K562 (cell line): ENCODE measurements around the gene CAMK2D. TPM values are rescaled to one million over a fixed set of nuclear protein-coding genes. Genes with fewer than 3 reads are reported as not detected.

Experiments
- ATAC-seq: fragments of 200-7000 bp; cut with Tn5 transposase; 3 replicates; pipeline ENCODE4 v1.9.1; 2020; ENCODE audit warnings: moderate library complexity
- BruUV-seq: library from RNA; stranded (reverse); fragments of 400-500 nt; replicated peaks from 2 replicates; lab custom pipeline; 2021; lab: Mats Ljungman, UMichigan
- CTCF ChIA-PET: fragments of 300-600 bp; formaldehyde crosslinking; extraction: SDS; loops from one replicate; lab custom pipeline; 2021; ENCODE audit warnings: low intra/inter-chr PET ratio; lab: Yijun Ruan, JAX
- POLR2A ChIA-PET: fragments of 300-600, 350-650 bp; sonication (Branson Sonifier 250); formaldehyde crosslinking; extraction: SDS; loops from one replicate; lab custom pipeline; 2021; ENCODE audit warnings: antibody characterized with exemption, inconsistent platforms; lab: Yijun Ruan, JAX
- DNase-seq, 4 experiments: peaks; one replicate each; pipeline versions ENCODE4 v3.0.0 to v3.0.0-alpha.2; 2011 to 2018; ENCODE audit warnings: low spot score in 3 of 4, mixed read lengths in 3 of 4; ENCODE audit errors: extremely low read depth in 1 of 4
- FAIRE-seq: peaks from 2 replicates; lab custom pipeline; 2011; peaks lifted over from hg19 to GRCh38; lab: Jason Lieb, UNC
- H2AFZ ChIP-seq: 2 replicates; pipeline ENCODE4 v1.6.0; 2011; ENCODE audit warnings: low read depth, low read length, control low read depth, inconsistent platforms
- H3K27ac ChIP-seq: fragments of 200-600 bp; 3 replicates; pipeline ENCODE4 v1.8.0; 2011; ENCODE audit warnings: low read depth, mild to moderate bottlenecking, control low read depth, inconsistent platforms, low read length, moderate library complexity, mixed read lengths; ENCODE audit errors: extremely low read depth
- H3K27me3 ChIP-seq, 2 experiments: fragments of 300-600 bp in 1 of 2; 2 replicates in 1 of 2; 3 replicates in 1 of 2; pipeline versions ENCODE4 v1.6.0 to v1.8.0; 2011; ENCODE audit warnings: inconsistent platforms in 2 of 2, low read length in 2 of 2, mild to moderate bottlenecking in 1 of 2, mixed read lengths in 1 of 2, moderate library complexity in 1 of 2; ENCODE audit not compliant: control insufficient read depth in 2 of 2, insufficient read depth in 2 of 2
- H3K36me3 ChIP-seq: fragments of 300-600 bp; 3 replicates; pipeline ENCODE4 v1.8.0; 2011; ENCODE audit warnings: mild to moderate bottlenecking, low read length, inconsistent platforms; ENCODE audit not compliant: control insufficient read depth, insufficient read depth
- H3K4me1 ChIP-seq, 2 experiments: fragments of 200-600 bp in 1 of 2; replicated peaks in 1 of 2; 2 replicates in 1 of 2; 3 replicates in 1 of 2; pipeline versions ENCODE4 v1.5.1 to v1.8.0; 2011; ENCODE audit warnings: inconsistent platforms in 2 of 2, low read length in 2 of 2, mild to moderate bottlenecking in 1 of 2, mixed read lengths in 1 of 2, moderate library complexity in 1 of 2; ENCODE audit not compliant: control insufficient read depth in 2 of 2, insufficient read depth in 2 of 2
- H3K4me2 ChIP-seq: 2 replicates; pipeline ENCODE4 v1.6.1; 2011; ENCODE audit warnings: low read length, control low read depth, inconsistent platforms, mixed read lengths; ENCODE audit not compliant: insufficient read depth
- H3K4me3 ChIP-seq: fragments of 200-600 bp; sonication (generic), shearing (Covaris generic); 2 replicates; pipeline ENCODE4 v1.5.1; 2016; ENCODE audit warnings: control low read depth, inconsistent platforms
- H3K79me2 ChIP-seq: fragments of 200-600 bp; 3 replicates; pipeline ENCODE4 v1.8.0; 2011; ENCODE audit warnings: low read length, inconsistent platforms; ENCODE audit not compliant: control insufficient read depth, insufficient read depth
- H3K9ac ChIP-seq, 2 experiments: 2 replicates each; pipeline versions ENCODE4 v1.6.0 to v1.6.1; 2011; ENCODE audit warnings: low read depth in 2 of 2, low read length in 2 of 2, control low read depth in 1 of 2, inconsistent platforms in 1 of 2, mild to moderate bottlenecking in 1 of 2, mixed read lengths in 1 of 2; ENCODE audit not compliant: insufficient read depth in 1 of 2
- H3K9me1 ChIP-seq: one replicate; pipeline ENCODE4 v1.6.0; 2011; ENCODE audit warnings: inconsistent platforms, mild to moderate bottlenecking, low read length, moderate library complexity; ENCODE audit not compliant: control insufficient read depth, insufficient read depth
- H3K9me3 ChIP-seq: replicated peaks from 2 replicates; pipeline ENCODE4 v1.5.1; 2011; ENCODE audit warnings: low read depth, low read length, inconsistent platforms; ENCODE audit not compliant: control insufficient read depth, insufficient read depth
- H4K20me1 ChIP-seq: replicated peaks from 2 replicates; pipeline ENCODE4 v1.6.1; 2011; ENCODE audit warnings: low read length, inconsistent platforms, mixed read lengths; ENCODE audit not compliant: control insufficient read depth, insufficient read depth
- KDM1A ChIP-seq, 2 experiments: fragments of 450-650 bp; IDR thresholded peaks; 2 replicates each; pipeline ENCODE4 v1.6.1; 2016; ENCODE audit warnings: mild to moderate bottlenecking in 2 of 2
- KLF13 ChIP-seq: fragments of 450-650 bp; IDR thresholded peaks from 2 replicates; pipeline ENCODE4 v1.6.1; 2016; ENCODE audit warnings: missing genetic modification characterization, low read depth, mild to moderate bottlenecking, missing compliant biosample characterization, moderate library complexity, borderline replicate concordance
- MYC ChIP-seq, 2 experiments: fragments of 250-450 bp in 1 of 2; sonication (Bioruptor Pico) in 1 of 2; IDR thresholded peaks; 2 replicates each; pipeline versions ENCODE4 v1.5.1 to v1.6.1; 2012 to 2021; ENCODE audit warnings: low read depth in 2 of 2, borderline replicate concordance in 1 of 2, improper control_type of control experiment in 1 of 2, low read length in 1 of 2, mild to moderate bottlenecking in 1 of 2, moderate library complexity in 1 of 2
- NFIX ChIP-seq: fragments of 250-450 bp; sonication (Bioruptor Pico); IDR thresholded peaks from 2 replicates; pipeline ENCODE4 v1.4.0; 2020; ENCODE audit warnings: low read depth, mild to moderate bottlenecking, moderate library complexity
- NFRKB ChIP-seq: fragments of 450-650 bp; IDR thresholded peaks from 2 replicates; pipeline ENCODE4 v1.6.1; 2016; ENCODE audit warnings: low read depth
- RBBP5 ChIP-seq: fragments of 200-600 bp; sonication (generic); IDR thresholded peaks from 2 replicates; pipeline ENCODE4 v1.6.1; 2012; ENCODE audit warnings: borderline replicate concordance, mild to moderate bottlenecking, low read length, control low read depth, inconsistent platforms; ENCODE audit not compliant: insufficient read depth, poor library complexity, severe bottlenecking
- RUNX1 ChIP-seq: sonication (generic); IDR thresholded peaks from 2 replicates; pipeline ENCODE4 v1.6.1; 2016; ENCODE audit warnings: antibody characterized with exemption, low read depth
- TCFL5 ChIP-seq: fragments of 250-450 bp; sonication (Bioruptor Pico); conservative IDR thresholded peaks from 2 replicates; pipeline ENCODE4 v1.6.1; 2021; ENCODE audit warnings: mild to moderate bottlenecking, moderate library complexity, matching md5 sums
- THRB ChIP-seq: fragments of 450-650 bp; formaldehyde crosslinking; conservative IDR thresholded peaks from 2 replicates; pipeline ENCODE4 v1.4.0; 2022; ENCODE audit warnings: mild to moderate bottlenecking, missing genetic modification characterization
- TSC22D4 ChIP-seq: fragments of 450-650 bp; IDR thresholded peaks from 2 replicates; pipeline ENCODE4 v1.6.1; 2016; ENCODE audit warnings: missing genetic modification characterization, missing biosample characterization, control low read depth
- ZNF282 ChIP-seq: sonication (generic); formaldehyde crosslinking; IDR thresholded peaks from 2 replicates; pipeline ENCODE4 v1.8.1; 2023; ENCODE audit warnings: missing genetic modification reagents
- ZNF561 ChIP-seq: fragments of 450-650 bp; formaldehyde crosslinking; conservative IDR thresholded peaks from 2 replicates; pipeline ENCODE4 v1.4.0; 2020; ENCODE audit warnings: mild to moderate bottlenecking, moderate library complexity
- WGBS: fragments of 100-300 bp; shearing (Covaris generic); methylation state at CpG from one replicate; pipeline ENCODE4 v1.1.6; 2016; ENCODE audit warnings: low coverage, mixed read lengths; ENCODE audit not compliant: insufficient coverage; ENCODE audit errors: missing lambda C conversion rate; 5-methylcytosine and 5-hydroxymethylcytosine counted together
- in situ Hi-C: fragments of 300-500 bp; cut with MboI; formaldehyde crosslinking; loops from 4 replicates; pipeline ENCODE4 v1.15.0; 2018; ENCODE audit warnings: inconsistent platforms, mixed read lengths
- intact Hi-C: fragments of 100-400 bp; cut with micrococcal nuclease; formaldehyde crosslinking; loops from 2 replicates; pipeline ENCODE4 v1.14.2; 2022
- polyA plus RNA-seq, 8 experiments: library from polyadenylated mRNA; depleted of rRNA in 4 of 8; stranded (reverse) in 5 of 8; unstranded in 3 of 8; fragments of >200 nt; fragmentation: Nextera tagmentation in 2 of 8; fragmentation: Illumina TruSeq in 1 of 8; extraction: Ambion mirVana in 2 of 8; extraction: Trizol in 1 of 8; gene quantifications; 2 replicates each; pipeline versions ENCODE4 v1.2.1 to v1.2.3, GENCODE V29; 2011 to 2014; ENCODE audit warnings: inconsistent platforms in 1 of 8, missing spikeins in 1 of 8
- total RNA-seq, 7 experiments: library from RNA; depleted of rRNA in 6 of 7; stranded (reverse); fragments of >200 nt in 6 of 7; fragmentation: Illumina TruSeq in 2 of 7; extraction: Trizol in 2 of 7; gene quantifications; 2 replicates each; pipeline versions ENCODE4 v1.2.1 to v1.2.3, GENCODE V29; 2011 to 2021; ENCODE audit warnings: low replicate concordance in 1 of 7
- TF ChIP-seq, protein P1 (sequence below), 2 experiments: fragments of 450-650 bp; IDR thresholded peaks; 2 replicates each; pipeline ENCODE4 v1.6.1; 2018; ENCODE audit warnings: mild to moderate bottlenecking in 2 of 2, low read depth in 1 of 2; ENCODE audit not compliant: partially characterized antibody in 2 of 2
- TF ChIP-seq, protein P2 (sequence below): IDR thresholded peaks from 3 replicates; pipeline ENCODE4 v1.6.1; 2011; ENCODE audit warnings: borderline replicate concordance, mild to moderate bottlenecking, moderate library complexity; ENCODE audit not compliant: insufficient read length; ENCODE audit errors: extremely low read depth

CAMK2D gene
- total and polyA plus RNA-seq, 9 of the 15 experiments (the other 6 are each of a cell fraction or from before 2014, with no cell fraction given): 0.01 to 0.33 (median 0.04) TPM; not detected in 2

DNA sequence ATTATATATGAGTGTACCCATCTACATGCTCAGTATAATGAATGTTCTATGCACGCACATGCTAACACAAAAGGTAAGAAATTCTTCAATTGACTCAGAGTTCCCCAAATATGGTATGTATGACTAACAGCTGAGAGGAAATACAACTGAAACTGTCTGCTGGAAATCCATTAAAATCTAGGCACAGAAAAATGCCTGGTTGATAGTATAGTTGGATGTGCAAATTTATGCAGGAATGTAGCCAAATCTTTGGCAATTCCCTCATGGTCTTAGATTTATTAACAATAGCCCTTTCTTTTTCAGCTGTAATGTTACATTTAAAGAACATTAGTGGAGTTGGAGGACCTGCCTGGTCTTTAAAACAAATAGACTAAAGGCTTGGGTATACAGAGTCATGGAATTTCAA, 5.5 kb downstream of the CAMK2D start:
- Histone ChIP-seq H3K9me1 (no peaks in the 10 kb centered on the region), H3K4me2 (no peak overlapping the region), H4K20me1 (no peaks in the 10 kb centered on the region), H3K27me3 (no peaks in the 10 kb centered on the region), H3K79me2 (no peaks in the 10 kb centered on the region), H3K9ac (no peak overlapping the region), H3K36me3 (no peaks in the 10 kb centered on the region), H3K9me3 (no peaks in the 10 kb centered on the region), H3K4me1 (no peaks in the 10 kb centered on the region; a peak in 1 of 5 replicates), H2AFZ (no peak overlapping the region), H3K27ac (no peak overlapping the region), H3K4me3 (no peak overlapping the region)
- in situ Hi-C loops: no loop called here
- no peak for ATAC-seq
- no peak for FAIRE-seq
- ChIA-PET CTCF (no interaction called here), POLR2A (no interaction called here)
- no TSS peak for BruUV-seq
- 5% methylated on average over 1 of the region's 1 CpG for WGBS
- DNase-seq: no peak
- intact Hi-C loops: no loop called here
- TF ChIP-seq, protein P1, sequence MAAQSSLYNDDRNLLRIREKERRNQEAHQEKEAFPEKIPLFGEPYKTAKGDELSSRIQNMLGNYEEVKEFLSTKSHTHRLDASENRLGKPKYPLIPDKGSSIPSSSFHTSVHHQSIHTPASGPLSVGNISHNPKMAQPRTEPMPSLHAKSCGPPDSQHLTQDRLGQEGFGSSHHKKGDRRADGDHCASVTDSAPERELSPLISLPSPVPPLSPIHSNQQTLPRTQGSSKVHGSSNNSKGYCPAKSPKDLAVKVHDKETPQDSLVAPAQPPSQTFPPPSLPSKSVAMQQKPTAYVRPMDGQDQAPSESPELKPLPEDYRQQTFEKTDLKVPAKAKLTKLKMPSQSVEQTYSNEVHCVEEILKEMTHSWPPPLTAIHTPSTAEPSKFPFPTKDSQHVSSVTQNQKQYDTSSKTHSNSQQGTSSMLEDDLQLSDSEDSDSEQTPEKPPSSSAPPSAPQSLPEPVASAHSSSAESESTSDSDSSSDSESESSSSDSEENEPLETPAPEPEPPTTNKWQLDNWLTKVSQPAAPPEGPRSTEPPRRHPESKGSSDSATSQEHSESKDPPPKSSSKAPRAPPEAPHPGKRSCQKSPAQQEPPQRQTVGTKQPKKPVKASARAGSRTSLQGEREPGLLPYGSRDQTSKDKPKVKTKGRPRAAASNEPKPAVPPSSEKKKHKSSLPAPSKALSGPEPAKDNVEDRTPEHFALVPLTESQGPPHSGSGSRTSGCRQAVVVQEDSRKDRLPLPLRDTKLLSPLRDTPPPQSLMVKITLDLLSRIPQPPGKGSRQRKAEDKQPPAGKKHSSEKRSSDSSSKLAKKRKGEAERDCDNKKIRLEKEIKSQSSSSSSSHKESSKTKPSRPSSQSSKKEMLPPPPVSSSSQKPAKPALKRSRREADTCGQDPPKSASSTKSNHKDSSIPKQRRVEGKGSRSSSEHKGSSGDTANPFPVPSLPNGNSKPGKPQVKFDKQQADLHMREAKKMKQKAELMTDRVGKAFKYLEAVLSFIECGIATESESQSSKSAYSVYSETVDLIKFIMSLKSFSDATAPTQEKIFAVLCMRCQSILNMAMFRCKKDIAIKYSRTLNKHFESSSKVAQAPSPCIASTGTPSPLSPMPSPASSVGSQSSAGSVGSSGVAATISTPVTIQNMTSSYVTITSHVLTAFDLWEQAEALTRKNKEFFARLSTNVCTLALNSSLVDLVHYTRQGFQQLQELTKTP (IDR thresholded peaks at IDR 0.05; ENCODE audit: low read depth in 1 of 2, partially characterized antibody in 2 of 2): no peak
- TF ChIP-seq RBBP5: no peak
- TF ChIP-seq, protein P2, sequence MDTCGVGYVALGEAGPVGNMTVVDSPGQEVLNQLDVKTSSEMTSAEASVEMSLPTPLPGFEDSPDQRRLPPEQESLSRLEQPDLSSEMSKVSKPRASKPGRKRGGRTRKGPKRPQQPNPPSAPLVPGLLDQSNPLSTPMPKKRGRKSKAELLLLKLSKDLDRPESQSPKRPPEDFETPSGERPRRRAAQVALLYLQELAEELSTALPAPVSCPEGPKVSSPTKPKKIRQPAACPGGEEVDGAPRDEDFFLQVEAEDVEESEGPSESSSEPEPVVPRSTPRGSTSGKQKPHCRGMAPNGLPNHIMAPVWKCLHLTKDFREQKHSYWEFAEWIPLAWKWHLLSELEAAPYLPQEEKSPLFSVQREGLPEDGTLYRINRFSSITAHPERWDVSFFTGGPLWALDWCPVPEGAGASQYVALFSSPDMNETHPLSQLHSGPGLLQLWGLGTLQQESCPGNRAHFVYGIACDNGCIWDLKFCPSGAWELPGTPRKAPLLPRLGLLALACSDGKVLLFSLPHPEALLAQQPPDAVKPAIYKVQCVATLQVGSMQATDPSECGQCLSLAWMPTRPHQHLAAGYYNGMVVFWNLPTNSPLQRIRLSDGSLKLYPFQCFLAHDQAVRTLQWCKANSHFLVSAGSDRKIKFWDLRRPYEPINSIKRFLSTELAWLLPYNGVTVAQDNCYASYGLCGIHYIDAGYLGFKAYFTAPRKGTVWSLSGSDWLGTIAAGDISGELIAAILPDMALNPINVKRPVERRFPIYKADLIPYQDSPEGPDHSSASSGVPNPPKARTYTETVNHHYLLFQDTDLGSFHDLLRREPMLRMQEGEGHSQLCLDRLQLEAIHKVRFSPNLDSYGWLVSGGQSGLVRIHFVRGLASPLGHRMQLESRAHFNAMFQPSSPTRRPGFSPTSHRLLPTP: no peak
- TF ChIP-seq TSC22D4 (tag): no peak
- TF ChIP-seq MYC (IDR thresholded peaks at IDR 0.05; ENCODE audit: low read depth, low read length): no peak
- TF ChIP-seq MYC (CRISPR knock-in tag; IDR thresholded peaks at IDR 0.05; ENCODE audit: borderline replicate concordance, low read depth): no peak
- no peak for TF ChIP-seq NFIX
- no peak for TF ChIP-seq TCFL5 (CRISPR knock-in tag)
- TF ChIP-seq NFRKB: no peak
- TF ChIP-seq KDM1A (IDR thresholded peaks at IDR 0.05): no peak
- TF ChIP-seq THRB: no peak
- no peak for TF ChIP-seq KLF13 (tag)
- no peak for TF ChIP-seq RUNX1
- TF ChIP-seq ZNF282 (CRISPR knock-in tag): no peak
- no peak for TF ChIP-seq ZNF561 (CRISPR knock-in tag)
